T-helper 1 cell (primary cell): ENCODE results near the gene ADGRL2.
"Not testable (repeated sequence)": the region's sequence is repeated elsewhere in the genome, so short reads cannot be mapped to it uniquely, and the experiment has no call there.

Source experiments
- DNase-seq, 5 donors: peaks; one replicate each; pipeline ENCODE4 v3.0.0-alpha.2; 2012 to 2020

Gene ADGRL2

DNA sequence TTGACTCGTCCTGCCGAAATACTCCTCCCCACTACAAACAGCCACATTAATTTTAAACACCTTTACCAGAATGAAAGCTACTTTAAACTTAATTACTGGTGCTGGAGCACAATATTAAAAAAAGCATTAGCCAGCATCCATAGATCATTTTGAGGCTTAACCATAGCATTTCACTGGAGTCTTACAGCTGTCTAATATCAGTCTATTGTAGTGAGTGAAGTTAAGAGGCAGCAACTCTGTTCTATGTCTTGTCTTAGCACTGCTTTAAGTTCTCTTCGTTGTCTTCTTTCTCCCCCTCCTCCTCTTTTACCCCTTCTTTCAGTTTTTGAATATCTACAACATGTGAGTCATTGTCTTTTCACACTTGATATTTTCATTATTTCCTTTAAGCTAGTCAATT lies 49.3 kb downstream of the ADGRL2 start:
- no peak for DNase-seq

DNA sequence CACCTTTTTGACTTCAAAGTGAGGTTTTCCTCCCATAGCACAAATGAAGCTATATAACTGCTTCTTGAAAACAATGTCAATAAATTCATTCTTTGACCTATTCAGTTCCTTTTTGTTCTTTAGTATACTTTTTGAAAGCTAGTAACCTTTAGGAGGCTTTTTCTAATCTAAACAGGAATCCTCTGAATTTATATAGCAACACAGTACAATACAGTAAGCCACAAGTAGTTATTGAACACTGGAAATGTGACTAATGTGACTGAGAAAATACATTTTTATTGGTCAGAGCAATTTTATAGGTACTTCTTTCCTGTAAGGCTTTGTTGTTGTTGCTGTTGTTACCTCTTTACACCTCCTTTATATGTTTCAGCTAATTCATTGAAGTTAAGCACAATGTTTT lies 49.8 kb downstream of the ADGRL2 start:
- no peak for DNase-seq

DNA sequence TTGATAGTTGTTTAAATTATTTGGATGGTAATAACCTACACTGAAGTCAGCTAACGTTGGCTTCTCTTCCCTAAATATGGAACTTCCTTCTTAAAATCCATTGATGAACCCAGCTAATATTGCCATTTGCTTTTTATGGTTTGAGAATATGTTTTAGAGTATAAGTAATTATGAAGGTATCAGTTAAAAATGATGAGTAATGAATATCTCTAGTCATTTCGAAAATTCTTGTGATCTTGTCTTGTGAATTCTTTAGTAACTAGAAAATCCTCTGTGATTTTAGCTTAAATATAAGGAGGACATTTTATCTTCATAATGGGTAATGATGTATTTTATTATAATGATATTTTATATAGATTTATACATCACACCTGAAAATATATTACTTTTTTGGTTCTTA lies 50.5 kb downstream of the ADGRL2 start:
- no peak for DNase-seq

DNA sequence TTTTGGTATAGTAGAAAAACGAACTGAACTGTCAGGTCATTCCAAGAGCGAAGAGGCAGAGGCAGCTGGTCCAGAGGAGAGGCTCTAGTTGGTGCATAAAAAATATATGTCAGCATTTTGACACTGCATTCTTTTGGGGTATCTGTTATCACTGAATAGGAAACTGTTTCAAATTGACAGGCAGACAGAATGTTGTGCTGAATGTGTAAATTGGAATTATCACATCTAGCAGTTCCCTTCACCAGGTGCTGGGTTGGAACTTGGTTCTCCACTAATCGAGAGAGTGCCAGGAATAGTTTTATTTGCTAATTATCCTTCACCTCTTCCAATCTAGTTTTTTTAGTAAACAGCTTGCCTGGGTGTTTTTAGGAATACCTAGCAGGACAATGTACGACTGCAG lies 52.2 kb downstream of the ADGRL2 start:
- no peak for DNase-seq

DNA sequence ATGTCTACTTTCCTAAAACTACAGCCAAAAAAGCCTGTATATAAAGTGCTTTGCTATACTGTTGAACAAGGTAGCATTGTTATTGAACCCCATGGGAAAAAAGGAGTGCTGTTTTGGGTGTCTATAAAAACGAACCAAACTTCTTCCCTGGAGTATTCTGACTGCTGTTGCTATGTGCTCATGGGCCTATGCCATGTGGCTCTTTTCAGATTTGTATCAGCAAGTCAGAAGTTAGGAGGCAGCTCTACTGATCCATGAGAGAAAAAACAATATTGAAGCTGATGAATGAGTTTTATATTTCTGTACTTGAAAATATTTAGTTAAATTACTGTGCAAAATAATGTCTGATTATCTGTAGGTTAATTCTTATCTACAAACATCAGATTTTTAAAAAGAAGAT lies 66.5 kb downstream of the ADGRL2 start:
- DNase-seq = no peak

DNA sequence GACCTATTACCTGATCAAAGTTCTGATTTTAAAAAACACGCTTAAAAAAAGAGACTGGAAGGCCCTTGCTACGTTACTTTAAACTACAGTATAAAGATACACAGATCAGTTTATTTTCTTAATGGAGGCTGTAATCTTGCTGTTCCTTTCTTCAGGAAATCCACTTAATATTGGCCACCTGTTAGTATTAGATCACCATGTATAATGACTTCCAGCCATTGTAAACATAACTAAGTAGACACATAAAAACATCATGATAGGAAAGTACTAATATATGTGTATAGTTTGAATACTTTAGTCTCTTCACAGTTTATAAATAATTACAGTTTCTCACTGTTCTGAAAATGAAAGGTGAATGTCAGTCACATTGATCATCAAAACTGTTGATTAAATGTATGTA lies 68.6 kb downstream of the ADGRL2 start:
- DNase-seq = no peak

DNA sequence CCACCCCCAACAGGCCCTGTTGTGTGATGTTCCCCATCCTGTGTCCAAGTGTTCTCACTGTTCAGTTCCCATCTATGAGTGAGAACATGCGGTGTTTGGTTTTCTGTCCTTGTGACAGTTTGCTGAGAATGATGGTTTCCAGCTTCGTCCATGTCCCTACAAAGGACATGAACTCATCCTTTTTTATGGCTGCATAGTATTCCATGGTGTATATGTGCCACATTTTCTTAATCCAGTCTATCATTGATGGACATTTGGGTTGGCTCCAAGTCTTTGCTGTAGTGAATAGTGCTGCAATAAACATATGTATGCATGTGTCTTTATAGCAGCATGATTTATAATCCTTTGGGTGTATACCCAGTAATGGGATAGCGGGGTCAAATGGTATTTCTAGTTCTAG lies 70.4 kb downstream of the ADGRL2 start:
- not testable (repeated sequence) for DNase-seq

DNA sequence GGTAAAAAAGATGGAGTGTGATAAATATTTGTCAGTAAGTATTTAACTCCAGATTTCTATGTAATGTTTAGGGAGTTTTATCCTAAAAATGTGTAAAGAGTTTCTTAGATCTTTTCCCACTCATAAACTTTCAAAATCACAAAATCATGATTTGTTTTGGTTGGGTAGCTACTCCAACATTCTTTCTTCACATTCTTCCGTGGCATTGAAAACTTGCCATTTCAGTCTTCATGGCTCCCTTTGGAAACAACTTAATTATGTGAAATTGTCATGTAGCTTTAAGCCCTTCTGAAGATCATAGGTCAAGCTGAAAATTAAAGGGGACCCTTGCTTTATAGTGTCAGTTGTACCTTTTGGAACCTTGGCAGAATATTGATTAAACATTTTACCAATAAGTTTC lies 73.2 kb downstream of the ADGRL2 start:
- no peak for DNase-seq

DNA sequence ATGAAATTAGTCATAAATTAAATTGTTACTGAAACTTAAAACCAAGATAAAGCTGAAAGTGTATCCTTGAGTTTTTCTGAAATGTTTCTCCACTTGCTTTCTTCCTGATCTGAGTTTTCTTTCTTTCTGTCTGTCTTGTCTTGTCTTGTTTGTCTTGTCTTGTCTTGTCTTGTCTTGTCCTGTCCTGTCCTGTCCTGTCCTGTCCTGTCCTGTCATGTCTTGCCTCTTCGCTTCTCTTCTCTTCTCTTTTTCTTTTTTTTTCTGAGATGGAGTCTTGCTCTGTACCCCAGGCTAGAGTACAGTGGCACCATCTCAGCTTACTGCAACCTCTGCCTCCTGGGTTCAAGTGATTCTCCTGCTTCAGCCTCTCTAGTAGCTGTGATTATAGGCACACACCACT lies 73.7 kb downstream of the ADGRL2 start:
- DNase-seq = no peak

DNA sequence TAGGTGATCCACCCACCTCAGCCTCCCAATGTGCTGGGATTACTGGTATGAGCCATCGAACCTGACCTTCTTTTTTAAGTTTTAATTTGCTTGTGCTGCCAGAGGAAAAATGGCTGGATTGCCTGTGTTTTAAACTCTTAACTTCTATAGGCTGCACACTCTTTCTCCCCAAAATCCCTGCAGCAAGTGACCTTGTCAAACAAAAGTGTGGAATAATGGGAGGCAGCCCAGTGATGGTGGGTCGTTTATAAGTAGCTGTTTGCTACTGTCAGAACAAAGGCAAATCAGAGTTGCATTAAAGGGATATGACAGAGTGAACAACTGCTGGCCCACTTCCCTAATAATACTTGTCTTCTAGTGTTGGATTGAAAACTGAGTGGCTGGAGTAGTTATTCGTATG lies 74.2 kb downstream of the ADGRL2 start:
- no peak for DNase-seq

DNA sequence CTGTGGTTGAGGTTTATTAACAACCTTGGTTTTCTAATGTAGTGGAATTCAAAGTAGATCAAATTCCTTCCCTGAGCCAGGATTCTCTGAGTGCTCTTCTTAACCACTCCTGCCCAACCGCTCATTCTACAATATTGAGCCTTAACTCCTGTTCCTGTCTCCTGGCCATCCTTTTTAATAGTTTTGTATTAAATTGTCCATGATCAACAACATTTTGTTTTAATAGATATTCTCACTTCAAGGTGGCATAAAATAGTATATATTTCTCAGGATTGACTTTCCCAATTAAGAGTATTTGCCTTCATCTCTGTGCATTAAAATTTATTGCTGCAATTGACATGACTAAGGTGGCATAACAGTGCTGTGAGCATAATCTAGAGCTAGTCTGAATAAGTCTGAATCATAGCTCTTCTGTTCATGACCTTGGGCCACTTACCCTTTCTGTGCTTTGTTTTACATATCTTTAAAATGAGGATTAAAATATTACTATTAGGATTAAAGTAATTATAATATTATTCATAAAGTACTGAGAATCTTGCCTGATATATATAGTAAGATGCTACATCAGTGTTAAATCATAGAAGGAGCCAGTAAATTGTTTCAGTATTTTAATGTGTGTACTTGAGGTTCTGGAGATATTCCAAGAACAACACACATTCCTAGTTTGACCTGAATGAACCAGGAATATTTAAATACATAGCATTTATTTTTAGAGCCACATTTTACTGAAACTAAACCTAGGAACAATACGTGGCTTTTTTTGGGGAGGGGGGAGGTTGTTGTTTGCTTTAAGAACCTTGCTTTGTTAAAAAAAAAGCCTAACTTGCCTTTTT lies 76.4 kb downstream of the ADGRL2 start:
- no peak for DNase-seq

DNA sequence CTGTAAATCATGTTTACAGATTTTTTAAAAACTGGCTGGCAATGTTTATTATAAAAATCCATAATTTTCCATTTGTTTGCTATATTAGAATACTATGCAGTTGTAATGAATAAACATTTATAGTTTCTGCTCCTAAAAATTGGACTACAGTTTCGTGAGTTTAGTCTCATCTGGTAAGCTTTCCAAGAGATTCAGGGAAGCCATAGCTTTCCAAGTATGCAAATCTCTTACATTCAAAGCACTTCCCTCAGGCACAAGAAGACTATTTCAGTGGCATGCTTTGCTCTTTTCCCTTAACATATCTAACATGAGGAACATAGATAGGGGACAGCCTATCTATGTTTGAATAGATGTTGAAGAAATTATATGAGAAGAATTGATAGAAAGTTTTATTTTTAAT lies 77.2 kb downstream of the ADGRL2 start:
- no peak for DNase-seq

DNA sequence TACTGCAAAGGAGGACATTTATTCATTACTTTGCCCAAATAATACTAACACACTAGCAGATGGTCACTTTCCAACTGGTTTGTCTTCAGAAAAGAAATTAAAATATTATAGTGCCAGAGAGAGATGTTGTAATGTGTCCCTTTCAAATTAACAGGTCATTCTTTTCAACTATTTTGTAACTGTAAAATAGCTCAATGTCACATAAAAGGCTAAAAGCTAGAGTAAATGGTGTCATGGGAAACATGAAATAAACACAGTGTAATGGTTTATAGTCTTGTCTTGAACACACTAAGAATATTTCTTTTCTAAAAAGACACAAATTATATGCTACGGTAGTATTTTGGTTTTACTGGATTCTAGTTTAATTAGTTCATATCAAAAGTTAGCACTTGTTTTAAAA lies 77.8 kb downstream of the ADGRL2 start:
- no peak for DNase-seq

DNA sequence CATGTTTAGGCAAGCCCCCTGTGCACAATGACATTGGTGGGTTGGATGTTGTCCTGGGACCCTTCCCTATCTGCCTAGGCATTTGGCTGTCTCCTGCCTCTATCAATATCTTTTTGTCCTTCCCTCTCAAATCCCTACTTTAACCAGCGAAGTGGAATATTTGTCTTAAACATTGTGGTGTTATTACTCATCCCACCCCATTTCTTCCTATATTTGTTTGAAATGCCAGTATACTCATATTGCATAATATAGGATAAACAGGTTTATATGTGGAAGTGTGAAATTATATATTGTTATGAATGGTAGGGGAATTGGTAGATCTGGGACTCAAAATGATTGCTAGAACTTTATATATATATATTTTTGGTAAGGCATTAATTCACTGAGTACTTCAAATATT lies 80.0 kb downstream of the ADGRL2 start:
- no peak for DNase-seq

DNA sequence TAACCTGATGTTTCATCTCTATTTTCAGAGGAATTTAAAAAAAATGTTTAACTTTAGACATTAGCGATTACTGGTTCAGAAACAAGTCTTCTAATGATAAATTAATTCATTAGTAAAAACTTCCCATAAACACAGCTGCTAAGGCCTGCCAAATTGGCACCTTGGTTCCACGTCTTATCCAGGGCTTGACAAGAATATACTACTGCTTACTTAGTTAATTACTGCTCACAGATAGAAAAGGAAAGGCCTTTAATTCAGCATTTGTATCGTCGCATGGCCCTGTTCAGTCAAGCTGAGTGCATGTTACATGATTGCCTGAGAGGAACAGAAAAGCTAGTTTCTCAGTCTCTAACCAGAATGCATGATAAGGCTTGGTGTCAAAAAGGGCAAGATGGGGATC lies 84.6 kb downstream of the ADGRL2 start:
- no peak for DNase-seq

DNA sequence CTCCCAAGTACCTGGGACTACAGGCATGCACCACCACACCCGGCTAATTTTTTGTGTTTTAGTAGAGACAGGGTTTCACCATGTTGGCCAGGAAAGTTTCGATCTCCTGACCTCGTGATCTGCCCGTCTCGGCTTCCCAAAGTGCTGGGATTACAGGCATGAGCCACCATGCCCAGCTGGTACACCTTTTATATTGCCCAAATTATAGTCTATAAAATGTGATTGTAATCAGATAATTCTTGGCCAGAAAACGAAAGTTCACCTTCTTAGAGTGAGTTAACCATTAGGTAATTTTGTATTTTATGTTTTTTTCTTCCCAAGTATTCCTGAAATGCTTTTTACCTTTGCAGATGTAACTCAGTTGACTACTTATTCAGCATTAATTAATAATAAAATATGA lies 85.6 kb downstream of the ADGRL2 start:
- DNase-seq = not testable (repeated sequence)

DNA sequence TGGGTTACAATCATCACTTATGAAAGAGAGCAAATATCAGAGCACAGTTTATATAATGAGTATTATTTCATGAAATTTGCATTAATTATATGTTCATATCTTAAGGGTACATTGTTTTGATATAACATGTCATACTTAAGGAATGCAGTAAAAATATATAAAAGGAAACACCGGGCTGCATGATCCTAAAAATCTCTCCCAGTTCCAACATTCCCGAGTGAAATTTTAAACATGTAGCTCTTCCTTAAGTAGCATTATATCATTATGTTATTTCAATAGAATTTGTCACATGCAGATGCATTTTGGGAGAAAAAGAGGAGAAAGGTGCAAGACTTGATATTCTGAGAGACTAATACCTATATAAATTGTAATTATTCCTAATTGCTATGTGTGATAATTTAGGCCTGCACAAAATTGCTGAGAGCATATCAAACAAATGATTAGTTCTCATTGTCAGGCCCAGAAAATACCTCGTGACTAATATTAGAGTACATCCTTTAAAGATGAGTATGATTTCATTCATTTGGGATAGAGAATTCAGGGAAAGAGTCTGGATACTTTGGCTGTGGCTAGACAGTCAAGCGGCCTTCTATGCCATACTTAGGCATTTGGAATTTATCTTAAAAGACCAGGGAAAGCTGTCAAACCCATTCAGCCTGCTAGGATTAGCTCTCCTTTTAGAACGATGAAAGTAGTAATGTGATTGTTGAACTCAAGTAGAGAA lies 86.8 kb downstream of the ADGRL2 start:
- no peak for DNase-seq

DNA sequence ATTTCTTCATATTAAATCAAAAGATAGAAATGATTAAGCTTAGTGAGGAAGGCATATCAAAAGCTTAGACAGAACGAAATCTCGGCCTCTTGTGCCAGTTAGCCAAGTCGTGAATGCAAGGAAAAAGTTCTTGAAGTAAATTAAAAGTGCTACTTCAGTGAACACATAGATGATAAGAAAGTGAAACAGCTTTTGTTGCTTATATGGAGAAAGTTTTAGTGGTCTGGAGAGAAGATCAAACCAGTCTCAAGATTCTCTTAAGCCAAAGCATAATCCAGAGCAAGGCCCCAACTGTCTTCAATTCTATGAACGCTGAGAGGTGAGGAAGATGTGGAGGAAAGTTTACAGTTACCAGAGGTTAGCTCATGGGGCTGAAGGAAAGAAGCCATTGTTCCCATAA lies 88.4 kb downstream of the ADGRL2 start:
- no peak for DNase-seq

DNA sequence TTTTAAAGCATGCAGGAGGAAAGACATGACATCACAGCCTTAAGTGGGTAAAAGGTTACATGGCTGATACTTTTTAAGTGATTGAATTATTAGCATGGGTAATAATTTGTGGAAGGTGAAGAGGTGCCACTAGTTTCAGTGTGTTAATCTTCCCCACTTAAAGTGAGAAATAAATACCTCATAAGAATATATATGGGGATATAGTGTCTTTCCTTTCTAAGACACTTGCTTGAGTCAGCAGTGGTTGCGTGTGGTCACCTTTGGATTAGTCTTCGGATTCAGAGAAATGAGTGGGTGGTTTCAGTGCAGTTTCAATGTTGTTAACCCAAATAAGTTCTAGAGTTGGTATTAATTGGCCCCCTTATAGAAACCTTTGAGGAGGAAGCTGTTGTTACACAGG lies 94.1 kb downstream of the ADGRL2 start:
- no peak for DNase-seq

DNA sequence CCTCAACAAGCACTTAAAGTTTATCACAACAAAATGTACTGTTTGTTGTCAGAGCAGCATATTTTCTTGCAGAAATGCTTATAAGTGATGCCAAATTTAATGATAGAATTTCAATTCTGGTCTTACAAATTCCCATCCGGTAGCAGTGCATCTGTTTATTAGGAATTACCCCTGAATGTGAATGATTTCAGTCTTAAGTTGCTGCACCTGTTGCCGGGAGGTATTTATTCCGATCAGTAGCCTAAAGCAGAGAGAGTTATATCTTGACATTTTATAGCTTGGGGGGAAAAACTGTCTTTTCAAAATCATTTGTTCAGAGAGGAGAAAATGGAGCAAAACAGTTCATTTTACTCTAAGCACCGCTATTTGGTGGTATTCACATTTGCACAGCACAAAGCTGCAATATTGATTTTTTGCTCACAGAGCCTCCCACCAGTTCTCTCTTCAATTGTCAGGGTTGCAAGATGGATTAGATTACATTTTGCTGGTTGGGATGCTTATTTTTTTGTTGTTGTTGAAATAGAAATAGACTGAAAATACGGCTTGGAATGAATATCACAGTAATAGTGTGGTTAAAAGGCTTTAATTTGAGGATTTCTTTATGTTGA lies 98.6 kb downstream of the ADGRL2 start:
- DNase-seq = no peak

DNA sequence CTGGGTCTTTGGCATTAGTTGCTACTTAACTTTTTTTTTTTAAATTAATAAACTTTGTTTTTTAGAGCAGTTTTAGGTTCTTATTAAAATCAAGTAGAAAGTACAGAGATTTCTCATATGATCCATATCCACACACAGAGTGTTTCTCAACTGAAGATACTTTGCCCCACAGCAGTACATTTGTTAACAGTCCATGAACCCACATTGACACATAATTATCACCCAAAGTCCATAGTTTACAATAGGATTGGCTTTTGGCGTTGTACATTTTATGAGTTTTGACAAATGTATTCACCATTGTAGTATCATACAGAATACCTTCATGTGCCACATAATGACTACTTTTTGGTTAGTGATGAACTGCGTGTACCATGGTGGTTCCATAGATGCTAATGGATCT lies 106.8 kb downstream of the ADGRL2 start:
- DNase-seq = no peak

DNA sequence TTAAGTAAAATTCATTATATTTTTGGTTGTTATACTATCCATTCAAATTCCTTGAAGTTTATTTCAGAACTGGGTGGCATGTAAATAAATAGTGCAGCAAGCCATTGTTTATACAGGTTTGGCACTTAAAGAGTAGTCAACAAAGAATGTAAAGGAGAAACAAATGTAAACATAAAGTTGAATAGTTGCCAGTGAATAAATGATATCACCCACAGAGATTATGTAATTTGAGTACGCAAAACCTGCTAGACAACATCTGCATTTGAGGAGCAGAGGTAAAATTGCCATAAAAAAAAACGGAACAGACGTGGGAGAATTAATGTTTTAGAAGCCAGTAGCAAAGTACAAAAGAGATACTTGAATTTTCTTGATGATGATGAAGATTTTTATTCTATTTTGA lies 111.6 kb downstream of the ADGRL2 start:
- DNase-seq = no peak

DNA sequence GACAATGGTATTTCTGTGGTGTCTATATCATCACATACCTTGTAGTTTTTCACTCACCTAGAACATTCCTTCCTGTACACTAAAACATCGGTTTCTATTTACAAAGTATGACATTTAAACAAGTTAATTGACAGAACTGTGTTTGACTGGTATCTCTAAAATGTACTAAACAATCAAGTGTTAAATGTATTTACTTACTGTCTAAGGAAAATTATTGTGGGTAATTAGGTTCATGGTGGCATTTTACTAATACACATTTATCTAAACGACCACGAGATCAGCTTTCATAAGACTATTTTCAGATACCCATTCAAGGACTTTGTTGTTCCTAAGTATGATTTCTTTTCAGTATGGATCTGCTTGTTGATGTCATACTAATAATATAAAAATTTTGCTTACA lies 115.2 kb downstream of the ADGRL2 start:
- DNase-seq = no peak

DNA sequence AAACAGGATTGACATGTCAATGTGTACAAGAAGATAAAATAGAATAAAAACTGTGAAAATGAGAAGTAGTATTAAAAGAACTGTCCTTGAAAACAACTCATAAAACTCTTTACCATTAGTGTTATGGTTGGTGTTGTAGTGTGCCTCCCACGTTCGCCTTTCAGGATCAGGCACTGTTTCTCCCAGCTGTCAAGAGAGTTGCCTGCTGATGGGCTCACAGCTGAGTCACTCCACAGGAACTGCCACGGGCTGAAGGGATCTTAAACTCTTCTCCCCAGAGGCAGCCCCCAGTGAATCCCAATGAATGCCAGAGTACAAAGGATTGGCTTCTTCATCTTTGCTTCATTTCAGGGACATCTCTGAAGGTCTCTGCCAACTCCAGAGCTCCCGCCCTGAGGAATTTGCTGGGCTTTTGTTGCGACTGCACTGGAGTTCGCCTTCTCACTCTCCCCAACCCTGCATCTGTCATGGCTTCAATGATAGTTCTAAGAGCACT lies 119.6 kb downstream of the ADGRL2 start:
- DNase-seq = no peak
